K562 (cell line): ENCODE results near the gene RAD54L. TPM values are rescaled to one million over a fixed set of nuclear protein-coding genes. Genes with fewer than 3 reads are reported as not detected.

Source experiments
- ARNT ChIP-seq, 2 experiments: fragments of 450-650 bp; IDR thresholded peaks; 2 replicates each; pipeline ENCODE4 v1.6.1; 2016; ENCODE audit warnings: mild to moderate bottlenecking in 1 of 2
- CEBPG ChIP-seq, 3 experiments: fragments of 200-800 bp in 1 of 3; sonication (Bioruptor generic) in 1 of 3; sonication (generic) in 1 of 3; formaldehyde crosslinking in 1 of 3; IDR thresholded peaks in 2 of 3; conservative IDR thresholded peaks in 1 of 3; 2 replicates each; pipeline versions ENCODE4 v1.6.1 to v1.8.0; 2016 to 2022; ENCODE audit warnings: missing compliant biosample characterization in 2 of 3, missing genetic modification characterization in 2 of 3, mild to moderate bottlenecking in 1 of 3, missing genetic modification reagents in 1 of 3
- ELF2 ChIP-seq: fragments of 250-450 bp; sonication (Bioruptor Pico); IDR thresholded peaks from 2 replicates; pipeline ENCODE4 v1.5.0; 2021; ENCODE audit warnings: mild to moderate bottlenecking
- FOXJ3 ChIP-seq: sonication (generic); formaldehyde crosslinking; IDR thresholded peaks from 2 replicates; pipeline ENCODE4 v1.4.0; 2020; ENCODE audit warnings: mild to moderate bottlenecking, missing genetic modification reagents
- GABPA ChIP-seq: fragments of 200-800 bp; sonication (Bioruptor generic); conservative IDR thresholded peaks from 2 replicates; pipeline ENCODE4 v1.6.1; 2016; ENCODE audit warnings: low read depth, missing genetic modification characterization, missing compliant biosample characterization
- HLTF ChIP-seq: fragments of 450-650 bp; IDR thresholded peaks from 2 replicates; pipeline ENCODE4 v1.6.1; 2016
- JUND ChIP-seq, 2 experiments: IDR thresholded peaks; 2 replicates in 1 of 2; 3 replicates in 1 of 2; pipeline ENCODE4 v1.6.1; 2011; ENCODE audit warnings: borderline replicate concordance in 2 of 2, low read depth in 2 of 2, low read length in 2 of 2, improper control_type of control experiment in 1 of 2, missing biosample characterization in 1 of 2, missing genetic modification characterization in 1 of 2, missing genetic modification reagents in 1 of 2
- MEIS2 ChIP-seq: fragments of 450-650 bp; IDR thresholded peaks from 2 replicates; pipeline ENCODE4 v1.6.1; 2014; ENCODE audit warnings: mild to moderate bottlenecking; ENCODE audit not compliant: partially characterized antibody
- SIX5 ChIP-seq, 2 experiments: IDR thresholded peaks; 2 replicates each; pipeline ENCODE4 v1.6.1; 2011; ENCODE audit warnings: low read length in 2 of 2, borderline replicate concordance in 1 of 2, low read depth in 1 of 2, mild to moderate bottlenecking in 1 of 2, moderate library complexity in 1 of 2; ENCODE audit not compliant: insufficient read depth in 1 of 2
- STAT5A ChIP-seq: IDR thresholded peaks from 2 replicates; pipeline ENCODE4 v1.6.1; 2012; ENCODE audit warnings: low read length, inconsistent platforms, borderline replicate concordance
- TOE1 ChIP-seq, 2 experiments: fragments of 450-650 bp in 1 of 2; sonication (generic) in 1 of 2; formaldehyde crosslinking in 1 of 2; IDR thresholded peaks; 2 replicates each; pipeline versions ENCODE4 v1.7.1 to v1.8.0; 2016 to 2022; ENCODE audit warnings: borderline replicate concordance in 2 of 2, mild to moderate bottlenecking in 2 of 2, antibody characterized with exemption in 1 of 2, inconsistent platforms in 1 of 2, low read depth in 1 of 2, missing genetic modification reagents in 1 of 2, moderate library complexity in 1 of 2
- YY1 ChIP-seq, 3 experiments: IDR thresholded peaks; 2 replicates each; pipeline ENCODE4 v1.6.1; 2011; ENCODE audit warnings: low read length in 2 of 3, mild to moderate bottlenecking in 2 of 3, moderate library complexity in 2 of 3, borderline replicate concordance in 1 of 3, control low read depth in 1 of 3, low read depth in 1 of 3; ENCODE audit not compliant: insufficient read depth in 3 of 3, insufficient replicate concordance in 2 of 3, control insufficient read depth in 1 of 3, insufficient read length in 1 of 3; ENCODE audit errors: extremely low read depth in 1 of 3
- ZFX ChIP-seq: sonication (generic); formaldehyde crosslinking; IDR thresholded peaks from 2 replicates; pipeline ENCODE4 v1.8.0; 2022; ENCODE audit warnings: mild to moderate bottlenecking, missing genetic modification reagents, moderate library complexity
- ZNF561 ChIP-seq: fragments of 450-650 bp; formaldehyde crosslinking; conservative IDR thresholded peaks from 2 replicates; pipeline ENCODE4 v1.4.0; 2020; ENCODE audit warnings: mild to moderate bottlenecking, moderate library complexity
- ZNF830 ChIP-seq: fragments of 250-450 bp; sonication (Bioruptor Pico); IDR thresholded peaks from 2 replicates; pipeline ENCODE4 v1.5.0; 2021; ENCODE audit warnings: mild to moderate bottlenecking
- polyA plus RNA-seq, 8 experiments: library from polyadenylated mRNA; depleted of rRNA in 4 of 8; stranded (reverse) in 5 of 8; unstranded in 3 of 8; fragments of >200 nt; fragmentation: Nextera tagmentation in 2 of 8; fragmentation: Illumina TruSeq in 1 of 8; extraction: Ambion mirVana in 2 of 8; extraction: Trizol in 1 of 8; gene quantifications; 2 replicates each; pipeline versions ENCODE4 v1.2.1 to v1.2.3, GENCODE V29; 2011 to 2014; ENCODE audit warnings: inconsistent platforms in 1 of 8, missing spikeins in 1 of 8
- total RNA-seq, 7 experiments: library from RNA; depleted of rRNA in 6 of 7; stranded (reverse); fragments of >200 nt in 6 of 7; fragmentation: Illumina TruSeq in 2 of 7; extraction: Trizol in 2 of 7; gene quantifications; 2 replicates each; pipeline versions ENCODE4 v1.2.1 to v1.2.3, GENCODE V29; 2011 to 2021; ENCODE audit warnings: low replicate concordance in 1 of 7
- TF ChIP-seq, protein P1 (sequence below): fragments of 450-650 bp; IDR thresholded peaks from 2 replicates; pipeline ENCODE4 v1.6.1; 2018; ENCODE audit not compliant: partially characterized antibody
- TF ChIP-seq, protein P2 (sequence below): fragments of 150-350 bp; conservative IDR thresholded peaks from 2 replicates; pipeline ENCODE4 v1.6.1; 2014; ENCODE audit warnings: low read length
- TF ChIP-seq, protein P3 (sequence below): IDR thresholded peaks from 2 replicates; pipeline ENCODE4 v1.6.1; 2016; ENCODE audit warnings: missing genetic modification characterization, missing compliant biosample characterization

The RAD54L gene
- total and polyA plus RNA-seq, 9 of the 15 experiments (the other 6 are each of a cell fraction or from before 2014, with no cell fraction given): 17.9 to 92.3 (median 37.5) TPM

DNA sequence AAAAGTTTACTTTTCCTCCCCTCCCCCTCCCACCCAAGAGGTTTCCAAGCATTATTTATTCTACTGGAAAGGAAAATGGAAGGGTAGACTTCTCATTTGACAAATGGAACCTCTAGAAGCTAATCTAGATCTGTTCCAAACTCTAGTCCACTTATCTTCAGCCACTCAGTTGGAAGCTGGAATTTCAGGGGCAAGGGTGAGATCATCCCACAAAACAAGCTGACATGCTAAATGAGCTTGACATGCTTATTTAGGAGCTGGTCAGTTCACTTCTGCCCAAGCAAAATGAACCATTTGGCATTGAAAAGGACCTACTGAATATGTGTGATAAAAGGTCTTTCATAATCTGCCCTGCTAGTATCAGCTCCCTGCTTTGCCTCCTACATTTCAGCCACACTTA is 50.8 kb downstream of the RAD54L start (continued):
- TF ChIP-seq, protein P1, sequence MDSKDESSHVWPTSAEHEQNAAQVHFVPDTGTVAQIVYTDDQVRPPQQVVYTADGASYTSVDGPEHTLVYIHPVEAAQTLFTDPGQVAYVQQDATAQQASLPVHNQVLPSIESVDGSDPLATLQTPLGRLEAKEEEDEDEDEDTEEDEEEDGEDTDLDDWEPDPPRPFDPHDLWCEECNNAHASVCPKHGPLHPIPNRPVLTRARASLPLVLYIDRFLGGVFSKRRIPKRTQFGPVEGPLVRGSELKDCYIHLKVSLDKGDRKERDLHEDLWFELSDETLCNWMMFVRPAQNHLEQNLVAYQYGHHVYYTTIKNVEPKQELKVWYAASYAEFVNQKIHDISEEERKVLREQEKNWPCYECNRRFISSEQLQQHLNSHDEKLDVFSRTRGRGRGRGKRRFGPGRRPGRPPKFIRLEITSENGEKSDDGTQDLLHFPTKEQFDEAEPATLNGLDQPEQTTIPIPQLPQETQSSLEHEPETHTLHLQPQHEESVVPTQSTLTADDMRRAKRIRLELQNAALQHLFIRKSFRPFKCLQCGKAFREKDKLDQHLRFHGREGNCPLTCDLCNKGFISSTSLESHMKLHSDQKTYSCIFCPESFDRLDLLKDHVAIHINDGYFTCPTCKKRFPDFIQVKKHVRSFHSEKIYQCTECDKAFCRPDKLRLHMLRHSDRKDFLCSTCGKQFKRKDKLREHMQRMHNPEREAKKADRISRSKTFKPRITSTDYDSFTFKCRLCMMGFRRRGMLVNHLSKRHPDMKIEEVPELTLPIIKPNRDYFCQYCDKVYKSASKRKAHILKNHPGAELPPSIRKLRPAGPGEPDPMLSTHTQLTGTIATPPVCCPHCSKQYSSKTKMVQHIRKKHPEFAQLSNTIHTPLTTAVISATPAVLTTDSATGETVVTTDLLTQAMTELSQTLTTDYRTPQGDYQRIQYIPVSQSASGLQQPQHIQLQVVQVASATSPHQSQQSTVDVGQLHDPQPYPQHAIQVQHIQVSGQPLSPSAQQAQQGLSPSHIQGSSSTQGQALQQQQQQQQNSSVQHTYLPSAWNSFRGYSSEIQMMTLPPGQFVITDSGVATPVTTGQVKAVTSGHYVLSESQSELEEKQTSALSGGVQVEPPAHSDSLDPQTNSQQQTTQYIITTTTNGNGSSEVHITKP: no peak
- TF ChIP-seq STAT5A: peak; percentile 19; the same call in 1 of the 2 replicates
- TF ChIP-seq TOE1 (IDR thresholded peaks at IDR 0.05; ENCODE audit: borderline replicate concordance): no peak
- no peak for TF ChIP-seq TOE1 (CRISPR knock-in tag; IDR thresholded peaks at IDR 0.05; ENCODE audit: borderline replicate concordance, low read depth)
- no peak for TF ChIP-seq ELF2 (CRISPR knock-in tag)
- no peak for TF ChIP-seq CEBPG (CRISPR knock-in tag; IDR thresholded peaks at IDR 0.05)
- TF ChIP-seq CEBPG (tag; conservative IDR thresholded peaks at IDR 0.05 in 1 of 2, IDR thresholded peaks at IDR 0.05 in 1 of 2): no peak
- TF ChIP-seq SIX5 (IDR thresholded peaks at IDR 0.05; ENCODE audit: borderline replicate concordance in 1 of 2, insufficient read depth in 1 of 2, low read depth in 1 of 2, low read length in 2 of 2): no peak
- no peak for TF ChIP-seq YY1 (IDR thresholded peaks at IDR 0.05; ENCODE audit: borderline replicate concordance in 1 of 3, control insufficient read depth in 1 of 3, extremely low read depth in 1 of 3, insufficient read depth in 3 of 3, insufficient read length in 1 of 3, insufficient replicate concordance in 2 of 3, low read depth in 1 of 3, low read length in 2 of 3)
- TF ChIP-seq ARNT (IDR thresholded peaks at IDR 0.05): peak in 1 of 2 experiments; percentile 96; a peak in 2 of 4 replicates
- TF ChIP-seq FOXJ3 (CRISPR knock-in tag): no peak
- TF ChIP-seq, protein P2, sequence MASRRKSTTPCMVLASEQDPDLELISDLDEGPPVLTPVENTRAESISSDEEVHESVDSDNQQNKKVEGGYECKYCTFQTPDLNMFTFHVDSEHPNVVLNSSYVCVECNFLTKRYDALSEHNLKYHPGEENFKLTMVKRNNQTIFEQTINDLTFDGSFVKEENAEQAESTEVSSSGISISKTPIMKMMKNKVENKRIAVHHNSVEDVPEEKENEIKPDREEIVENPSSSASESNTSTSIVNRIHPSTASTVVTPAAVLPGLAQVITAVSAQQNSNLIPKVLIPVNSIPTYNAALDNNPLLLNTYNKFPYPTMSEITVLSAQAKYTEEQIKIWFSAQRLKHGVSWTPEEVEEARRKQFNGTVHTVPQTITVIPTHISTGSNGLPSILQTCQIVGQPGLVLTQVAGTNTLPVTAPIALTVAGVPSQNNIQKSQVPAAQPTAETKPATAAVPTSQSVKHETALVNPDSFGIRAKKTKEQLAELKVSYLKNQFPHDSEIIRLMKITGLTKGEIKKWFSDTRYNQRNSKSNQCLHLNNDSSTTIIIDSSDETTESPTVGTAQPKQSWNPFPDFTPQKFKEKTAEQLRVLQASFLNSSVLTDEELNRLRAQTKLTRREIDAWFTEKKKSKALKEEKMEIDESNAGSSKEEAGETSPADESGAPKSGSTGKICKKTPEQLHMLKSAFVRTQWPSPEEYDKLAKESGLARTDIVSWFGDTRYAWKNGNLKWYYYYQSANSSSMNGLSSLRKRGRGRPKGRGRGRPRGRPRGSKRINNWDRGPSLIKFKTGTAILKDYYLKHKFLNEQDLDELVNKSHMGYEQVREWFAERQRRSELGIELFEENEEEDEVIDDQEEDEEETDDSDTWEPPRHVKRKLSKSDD: no peak
- TF ChIP-seq ZFX (CRISPR knock-in tag): no peak
- peak; percentile 42 for TF ChIP-seq MEIS2
- no peak for TF ChIP-seq HLTF
- TF ChIP-seq ZNF830 (CRISPR knock-in tag): no peak
- TF ChIP-seq, protein P3, sequence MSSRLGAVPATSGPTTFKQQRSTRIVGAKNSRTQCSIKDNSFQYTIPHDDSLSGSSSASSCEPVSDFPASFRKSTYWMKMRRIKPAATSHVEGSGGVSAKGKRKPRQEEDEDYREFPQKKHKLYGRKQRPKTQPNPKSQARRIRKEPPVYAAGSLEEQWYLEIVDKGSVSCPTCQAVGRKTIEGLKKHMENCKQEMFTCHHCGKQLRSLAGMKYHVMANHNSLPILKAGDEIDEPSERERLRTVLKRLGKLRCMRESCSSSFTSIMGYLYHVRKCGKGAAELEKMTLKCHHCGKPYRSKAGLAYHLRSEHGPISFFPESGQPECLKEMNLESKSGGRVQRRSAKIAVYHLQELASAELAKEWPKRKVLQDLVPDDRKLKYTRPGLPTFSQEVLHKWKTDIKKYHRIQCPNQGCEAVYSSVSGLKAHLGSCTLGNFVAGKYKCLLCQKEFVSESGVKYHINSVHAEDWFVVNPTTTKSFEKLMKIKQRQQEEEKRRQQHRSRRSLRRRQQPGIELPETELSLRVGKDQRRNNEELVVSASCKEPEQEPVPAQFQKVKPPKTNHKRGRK (tag): no peak
- no peak for TF ChIP-seq ZNF561 (CRISPR knock-in tag)
- peak; percentile 71; the same call in 1 of the 2 replicates for TF ChIP-seq JUND (IDR thresholded peaks at IDR 0.05; ENCODE audit: borderline replicate concordance, low read depth, low read length)
- peak; percentile 49; the same call in 1 of the 3 replicates for TF ChIP-seq JUND (tag; IDR thresholded peaks at IDR 0.05; ENCODE audit: borderline replicate concordance, low read depth, low read length)
- no peak for TF ChIP-seq GABPA (tag)
